ENCODE data around the gene DGKI.

DNA sequence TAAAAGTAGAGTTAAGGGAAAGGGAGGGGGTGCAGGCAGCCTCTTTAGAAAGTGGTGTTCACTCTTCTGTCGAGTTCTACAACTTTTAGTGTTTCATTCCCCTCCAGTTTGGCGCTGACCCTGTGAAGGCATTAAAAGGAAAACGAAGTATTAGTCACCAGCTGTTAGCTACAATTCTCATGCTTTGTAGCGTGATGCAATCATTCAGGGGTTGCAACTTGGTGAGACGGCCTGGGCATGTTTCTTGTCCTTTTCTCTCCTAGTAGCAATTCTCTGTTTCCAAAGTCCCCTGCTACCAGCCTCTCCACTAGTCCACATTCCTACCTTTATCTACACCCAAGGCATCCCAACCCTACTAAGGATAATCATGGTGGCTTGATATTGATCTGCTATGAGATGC, 33.7 kb upstream of the DGKI start:
- TF ChIP-seq EP300 (IDR thresholded peaks at IDR 0.05): no peak
- TF ChIP-seq, protein P1, sequence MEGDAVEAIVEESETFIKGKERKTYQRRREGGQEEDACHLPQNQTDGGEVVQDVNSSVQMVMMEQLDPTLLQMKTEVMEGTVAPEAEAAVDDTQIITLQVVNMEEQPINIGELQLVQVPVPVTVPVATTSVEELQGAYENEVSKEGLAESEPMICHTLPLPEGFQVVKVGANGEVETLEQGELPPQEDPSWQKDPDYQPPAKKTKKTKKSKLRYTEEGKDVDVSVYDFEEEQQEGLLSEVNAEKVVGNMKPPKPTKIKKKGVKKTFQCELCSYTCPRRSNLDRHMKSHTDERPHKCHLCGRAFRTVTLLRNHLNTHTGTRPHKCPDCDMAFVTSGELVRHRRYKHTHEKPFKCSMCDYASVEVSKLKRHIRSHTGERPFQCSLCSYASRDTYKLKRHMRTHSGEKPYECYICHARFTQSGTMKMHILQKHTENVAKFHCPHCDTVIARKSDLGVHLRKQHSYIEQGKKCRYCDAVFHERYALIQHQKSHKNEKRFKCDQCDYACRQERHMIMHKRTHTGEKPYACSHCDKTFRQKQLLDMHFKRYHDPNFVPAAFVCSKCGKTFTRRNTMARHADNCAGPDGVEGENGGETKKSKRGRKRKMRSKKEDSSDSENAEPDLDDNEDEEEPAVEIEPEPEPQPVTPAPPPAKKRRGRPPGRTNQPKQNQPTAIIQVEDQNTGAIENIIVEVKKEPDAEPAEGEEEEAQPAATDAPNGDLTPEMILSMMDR (IDR thresholded peaks at IDR 0.05): no peak
